PC-9 (cell line): ENCODE data around the gene ST6GALNAC2.

Experiments
- CTCF ChIP-seq: fragments of 200-600 bp; sonication (generic); conservative IDR thresholded peaks from 2 replicates; pipeline ENCODE4 v1.6.1; 2017; ENCODE audit warnings: mixed run types, antibody characterized with exemption, mild to moderate bottlenecking, moderate library complexity
- EZH2 ChIP-seq: fragments of 200-600 bp; sonication (generic); IDR thresholded peaks from 2 replicates; pipeline ENCODE4 v1.8.0; 2017; ENCODE audit warnings: antibody characterized with exemption, low read depth

DNA sequence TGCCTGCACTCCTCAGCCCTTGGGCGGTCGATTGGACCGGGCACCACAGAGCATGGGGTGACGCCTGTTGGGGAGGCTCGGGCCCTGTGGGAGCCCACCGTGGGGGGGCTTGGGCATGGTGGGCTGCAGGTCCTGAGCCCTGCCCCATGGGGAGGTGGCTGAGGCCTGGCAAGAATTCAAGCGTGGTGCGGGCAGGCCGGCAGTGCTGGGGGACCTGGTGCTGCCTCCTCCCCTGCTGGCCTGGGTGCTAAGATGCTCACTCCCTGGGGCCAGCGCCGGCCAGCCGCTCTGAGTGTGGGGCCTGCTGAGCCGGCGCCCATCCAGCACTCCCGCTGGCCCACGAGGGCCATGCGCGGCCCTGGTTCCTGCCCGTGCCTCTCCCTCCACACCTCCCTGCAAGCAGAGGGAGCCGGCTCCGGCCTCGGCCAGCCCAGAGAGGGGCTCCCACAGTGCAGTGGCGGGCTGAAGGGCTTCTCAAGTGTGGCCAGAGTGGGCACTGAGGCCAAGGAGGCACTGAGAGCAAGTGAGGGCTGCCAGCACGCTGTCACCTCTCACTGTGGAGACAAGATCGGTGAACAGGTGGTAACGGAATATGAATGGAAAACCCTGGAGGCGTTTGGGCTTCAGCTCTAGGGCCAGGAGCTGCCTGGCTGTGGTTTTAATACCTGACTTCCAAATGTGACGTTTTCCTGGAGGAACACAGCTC, 29.4 kb upstream of the ST6GALNAC2 start:
- TF ChIP-seq CTCF (no peak), EZH2 (no peak)
